NCI-H748 (cell line): ENCODE results near the gene SLC46A3.

Experiments used
- DNase-seq: peaks from one replicate; lab custom pipeline; 2025; ENCODE audit not compliant: unreplicated experiment; lab: John Stamatoyannopoulos, UW

SLC46A3 gene

DNA sequence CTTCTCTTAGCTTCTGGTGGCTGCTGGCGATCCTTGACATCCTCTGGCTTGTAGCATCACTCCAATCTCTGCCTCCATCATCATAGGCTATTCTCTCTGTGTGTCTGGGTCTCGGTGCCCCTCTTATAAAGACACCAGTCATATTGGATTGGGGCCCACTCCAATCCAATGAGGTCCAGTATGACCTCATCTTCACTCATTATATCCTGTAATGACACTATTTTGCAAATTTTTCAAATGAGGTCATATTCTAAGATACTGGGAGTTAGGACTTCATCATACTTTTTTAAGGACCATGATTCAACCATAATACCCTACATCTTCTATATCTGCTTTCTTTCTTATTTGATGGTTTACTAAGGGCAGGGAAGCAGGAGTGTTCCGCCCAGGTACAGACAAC is 12.0 kb upstream of the SLC46A3 start:
- DNase-seq = no peak

DNA sequence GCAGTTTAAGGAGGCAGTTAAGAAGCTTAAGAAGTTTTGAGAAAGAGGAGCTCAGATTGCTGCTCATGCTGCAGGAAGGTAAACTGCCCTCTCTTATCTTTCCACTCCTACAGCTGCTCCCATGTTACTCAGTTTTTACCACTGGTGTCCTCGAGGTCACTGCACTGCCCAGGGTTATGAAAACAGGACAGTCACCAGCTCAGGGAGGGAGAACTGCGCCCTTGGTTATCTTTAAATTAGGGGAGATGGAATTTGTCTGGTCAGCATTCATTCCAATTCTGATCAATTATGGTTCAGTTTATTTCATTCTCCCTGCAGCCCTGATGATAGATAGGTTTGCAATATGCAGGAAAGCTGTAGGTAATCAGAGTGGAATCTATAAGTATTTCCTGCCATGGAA is 10.8 kb upstream of the SLC46A3 start:
- no peak for DNase-seq

DNA sequence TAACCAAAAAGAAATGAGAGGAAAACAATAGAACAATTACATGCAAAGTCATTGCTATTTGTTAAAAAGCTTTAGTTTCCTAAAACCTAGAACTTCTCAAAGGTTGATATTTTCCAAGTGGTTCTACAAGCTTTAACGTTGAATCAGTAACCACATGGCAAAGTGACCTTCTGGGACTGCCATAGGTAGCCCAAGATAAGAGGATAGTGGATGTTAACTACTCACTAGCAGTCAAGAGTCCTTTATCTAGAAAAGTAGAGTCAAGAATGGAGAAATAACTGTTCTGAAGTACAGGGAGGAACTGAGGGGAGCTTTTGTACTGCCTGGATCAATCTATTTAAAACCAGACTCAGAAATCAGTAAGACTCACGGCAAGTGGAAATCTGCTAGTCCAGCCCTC is 9.9 kb upstream of the SLC46A3 start:
- no peak for DNase-seq

DNA sequence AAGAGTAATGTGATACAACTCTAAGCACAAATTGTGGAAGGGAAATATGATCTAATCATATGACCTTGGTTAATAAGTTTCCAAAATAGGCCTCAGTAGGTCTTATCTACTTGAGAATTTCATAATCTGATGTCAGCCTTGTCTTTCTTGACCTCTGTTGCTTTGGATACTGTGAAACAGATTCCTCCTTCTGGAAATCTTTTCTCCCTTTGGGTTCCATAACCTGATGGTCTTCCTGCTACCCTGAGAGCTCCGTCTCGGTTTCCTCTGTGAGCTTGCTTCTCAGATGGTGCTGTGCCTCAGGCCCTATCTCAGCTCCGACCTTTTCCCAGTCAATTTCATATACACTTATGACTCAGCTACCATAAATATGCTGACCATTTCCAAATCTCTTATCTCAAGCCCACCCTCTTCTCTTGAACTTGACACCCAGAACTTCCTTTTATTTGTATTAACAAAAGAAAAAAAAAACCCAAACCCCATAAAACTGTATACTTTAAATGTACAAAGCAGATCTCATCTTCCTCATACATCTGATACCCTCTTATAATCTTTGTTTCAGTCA is 6.4 kb upstream of the SLC46A3 start:
- DNase-seq = no peak

DNA sequence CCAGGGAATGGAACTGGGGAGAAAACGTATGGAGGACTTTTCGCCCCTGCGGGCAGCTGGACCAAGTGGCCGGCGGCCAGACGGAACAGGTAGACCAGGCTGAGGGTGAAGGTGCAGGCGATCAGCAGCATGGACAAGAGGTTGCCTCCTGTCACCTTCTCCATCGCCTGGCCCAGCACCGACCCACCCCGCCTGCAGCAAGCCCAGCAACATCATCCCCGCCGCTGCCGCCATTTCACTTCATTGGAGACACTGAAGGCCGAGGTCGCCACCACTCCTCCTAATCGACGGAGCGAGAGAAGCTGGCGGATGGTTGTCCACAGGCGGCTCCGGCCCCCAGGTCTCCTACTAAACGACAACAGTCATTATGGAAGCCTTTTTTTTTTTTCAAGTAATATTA is 5.0 kb upstream of the SLC46A3 start:
- no peak for DNase-seq

DNA sequence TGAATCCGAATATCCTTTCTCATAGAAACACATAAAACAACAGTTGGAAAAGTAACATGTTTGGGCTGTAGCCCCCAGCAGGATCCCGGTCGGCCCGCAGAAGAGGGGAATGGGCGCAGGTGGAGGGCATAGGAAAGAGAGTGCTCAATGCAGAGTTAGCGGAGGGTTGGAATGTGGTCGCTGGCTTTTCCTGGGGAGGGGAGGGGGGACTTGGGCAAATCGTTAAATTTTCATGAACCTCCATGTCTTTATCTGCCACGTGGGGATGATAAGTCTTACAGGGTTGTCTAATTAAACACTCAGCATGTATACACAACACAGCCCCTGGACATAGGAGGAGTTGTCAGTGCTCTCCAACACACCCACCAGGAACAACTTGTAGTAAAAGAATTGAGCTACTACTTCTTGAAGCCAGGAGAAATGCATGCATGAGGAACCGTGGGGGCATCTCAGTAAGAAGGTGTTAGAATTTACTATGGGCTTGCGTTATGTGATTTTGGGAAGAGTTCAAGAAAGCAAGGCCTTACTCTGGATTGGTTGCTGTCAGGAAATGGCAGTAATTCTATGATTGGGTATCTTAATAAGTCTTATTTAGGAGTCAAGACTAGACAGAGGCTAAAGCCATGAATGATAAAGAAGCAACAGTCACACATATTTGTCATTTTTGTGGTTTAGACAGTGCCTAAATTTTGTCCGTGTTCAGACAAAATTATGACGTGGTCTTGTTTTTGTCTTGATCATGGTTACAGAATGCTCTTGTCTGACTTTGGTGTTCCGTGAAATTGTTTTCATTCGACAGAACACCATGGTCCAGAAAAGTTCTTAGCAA is 671 bp upstream of the SLC46A3 start:
- DNase-seq = peak; percentile 57

DNA sequence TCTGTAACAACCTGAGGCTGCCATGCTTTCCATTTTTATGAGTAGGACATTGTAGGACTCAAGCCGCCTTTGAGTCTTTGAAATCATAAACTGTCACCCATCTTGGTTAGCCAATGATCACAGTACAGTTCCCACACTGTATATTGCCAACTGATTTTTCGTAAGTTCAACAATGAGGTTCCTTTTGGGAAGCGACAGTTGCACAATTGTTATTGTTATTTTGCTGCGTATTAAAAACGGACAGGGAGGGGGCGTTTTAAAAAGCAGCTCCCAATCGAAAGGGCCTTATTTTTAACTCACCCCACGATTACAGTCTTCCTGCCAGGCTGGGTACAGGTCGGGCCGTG is 601 bp downstream of the SLC46A3 start:
- no peak for DNase-seq

DNA sequence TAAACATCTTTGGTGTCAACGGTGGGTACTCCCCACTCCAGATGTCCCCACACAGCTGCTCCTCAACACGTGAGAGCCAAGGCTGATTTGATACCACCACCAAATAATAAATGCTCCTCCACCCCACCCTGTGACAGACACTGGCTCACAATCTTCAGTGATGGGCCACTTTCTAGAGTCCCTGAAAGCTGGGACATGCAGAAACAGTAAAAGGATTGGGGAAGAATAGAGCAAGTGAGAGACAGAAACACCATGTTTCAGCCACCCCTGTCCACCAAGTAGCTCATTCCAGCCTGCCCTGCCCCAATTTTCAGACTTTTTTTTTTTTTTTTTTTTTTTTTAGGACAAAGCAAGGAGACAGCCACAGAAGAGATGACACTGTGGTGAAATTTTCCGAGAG is 1.6 kb downstream of the SLC46A3 start:
- no peak for DNase-seq

DNA sequence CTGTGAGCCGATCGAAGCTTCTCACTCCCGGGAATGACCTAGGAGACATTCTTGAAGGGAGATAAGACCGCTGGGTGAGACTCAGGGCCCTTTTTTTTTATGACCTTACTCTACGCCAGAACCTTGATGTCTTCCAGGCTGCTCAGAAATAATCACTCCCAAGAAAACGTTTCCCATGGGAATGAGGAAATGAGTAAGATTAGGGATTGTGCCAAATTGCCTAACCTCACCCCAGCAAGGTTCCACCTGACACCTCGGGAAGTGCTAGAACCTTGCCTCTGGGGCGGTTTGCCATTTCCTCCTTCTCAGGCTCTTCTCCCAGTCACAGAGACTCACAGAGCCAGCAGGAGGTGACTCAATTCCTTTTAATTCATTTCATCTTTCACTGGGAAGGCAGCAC is 2.3 kb downstream of the SLC46A3 start:
- no peak for DNase-seq

DNA sequence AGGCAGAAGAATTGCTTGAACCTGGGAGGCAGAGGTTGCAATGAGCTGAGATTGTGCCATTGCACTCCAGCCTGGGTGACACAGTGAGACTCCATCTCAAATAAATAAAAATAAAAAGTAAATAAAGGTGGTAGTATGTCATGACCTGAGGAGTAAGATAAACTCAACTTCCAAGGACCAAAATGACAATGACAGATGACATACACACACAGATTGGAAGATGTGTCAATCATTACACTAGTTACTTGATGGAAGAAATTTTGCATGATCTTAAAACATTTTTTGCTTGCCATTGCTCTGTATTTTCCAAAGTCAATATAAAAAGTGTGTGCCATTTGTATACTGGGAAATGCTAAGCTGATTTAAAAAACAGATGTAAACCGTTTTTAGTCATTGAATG is 4.1 kb downstream of the SLC46A3 start:
- DNase-seq = no peak

DNA sequence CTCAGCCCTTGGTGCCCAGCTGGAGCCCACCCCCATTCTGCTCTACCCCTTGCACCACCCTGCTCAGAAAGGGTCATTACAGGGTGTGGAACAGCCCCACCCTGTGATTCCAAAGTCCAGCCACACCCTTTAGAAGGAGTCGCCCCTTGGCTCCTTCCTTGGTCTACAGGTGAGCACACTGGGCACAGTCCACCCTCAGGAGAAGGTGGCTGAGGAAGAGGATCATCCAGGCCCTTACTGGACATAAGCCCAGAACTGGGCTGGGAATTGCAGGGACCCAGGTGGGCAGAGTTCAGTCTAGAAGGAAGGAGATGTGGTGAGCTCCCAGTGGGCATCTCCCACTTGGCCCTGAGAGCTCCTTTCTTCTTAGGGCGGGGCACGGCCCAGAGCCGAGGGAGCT is 8.6 kb downstream of the SLC46A3 start:
- no peak for DNase-seq

DNA sequence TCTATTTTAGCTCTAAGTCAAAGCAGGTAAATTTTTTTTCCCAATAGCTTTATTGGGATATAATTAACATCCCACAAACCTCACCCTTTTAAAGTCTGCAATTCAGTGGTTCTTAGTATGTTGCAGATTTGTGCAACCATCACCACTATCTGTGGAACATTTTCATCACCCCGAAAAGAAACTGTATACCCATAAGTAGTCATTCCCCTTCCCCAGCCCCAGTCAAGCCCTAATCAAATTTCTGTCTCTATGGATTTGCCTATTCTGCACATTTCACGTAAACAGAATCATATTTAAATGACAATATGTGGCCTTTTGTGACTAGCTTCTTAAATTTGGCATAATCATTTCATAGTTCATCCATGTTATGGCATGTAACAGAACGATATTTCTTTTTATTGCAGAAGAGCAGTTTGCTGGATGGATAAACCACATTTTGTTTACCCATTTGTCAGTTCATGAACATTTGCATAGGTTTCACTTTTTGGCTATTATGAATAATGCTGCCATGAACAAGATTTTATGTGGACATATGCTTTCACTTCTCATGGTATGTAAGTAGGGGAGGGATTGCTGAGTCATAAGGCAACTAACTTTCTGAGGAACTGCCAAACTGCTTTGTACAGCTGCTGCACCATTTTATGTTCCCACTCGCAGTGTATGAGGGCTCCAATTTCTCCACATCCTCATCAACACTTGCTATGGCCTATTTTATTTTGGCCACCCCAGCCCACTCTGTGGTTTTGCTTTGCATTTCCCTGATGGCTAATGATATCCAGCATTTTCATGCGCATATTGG is 10.9 kb downstream of the SLC46A3 start:
- no peak for DNase-seq

DNA sequence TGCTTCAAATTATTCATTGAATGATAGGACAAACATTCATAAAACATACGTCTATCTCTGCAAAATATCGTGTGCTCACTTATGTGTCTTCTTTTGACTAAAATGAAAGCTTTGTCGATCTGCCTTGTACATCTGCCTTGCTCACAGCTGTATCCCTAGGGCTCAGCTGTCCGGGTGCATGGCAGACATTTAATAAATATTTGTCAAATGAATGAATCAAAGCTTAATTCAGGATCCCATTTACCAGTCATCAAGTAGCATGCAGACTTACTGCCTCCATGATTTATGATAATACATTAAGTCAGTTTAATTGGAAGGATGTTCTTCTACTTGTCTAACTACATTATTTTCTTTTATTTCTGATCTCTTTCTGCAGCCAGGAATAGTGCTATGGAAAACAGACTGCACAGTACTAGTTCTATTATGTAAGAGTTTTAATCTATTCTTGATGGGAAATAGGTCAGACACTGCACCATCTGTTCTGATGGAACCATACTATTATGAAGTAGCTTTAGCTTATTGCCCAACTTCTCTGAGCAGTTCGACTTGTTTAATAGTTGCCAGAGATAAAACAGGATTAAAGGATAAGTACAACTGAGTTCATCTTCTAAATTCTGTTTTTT is 13.2 kb downstream of the SLC46A3 start:
- DNase-seq = no peak

DNA sequence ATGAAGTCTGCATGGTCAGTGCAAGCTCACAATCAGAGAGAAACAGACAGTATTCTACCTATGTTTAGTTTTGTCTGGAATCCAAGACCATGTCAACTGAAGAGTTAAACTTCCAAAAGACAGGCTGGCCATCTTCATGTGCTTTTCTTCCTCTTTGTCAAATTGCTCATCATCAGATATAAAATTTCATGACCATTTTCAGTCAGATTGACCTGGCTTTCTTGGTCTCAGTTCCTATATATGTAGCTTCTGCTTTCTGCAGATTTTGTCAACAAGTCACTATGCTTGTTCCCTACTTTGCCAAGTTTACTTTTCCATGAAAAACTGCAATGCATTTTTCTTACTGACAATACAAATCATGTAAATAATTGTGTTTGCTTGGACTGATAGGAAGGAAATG is 13.9 kb downstream of the SLC46A3 start:
- no peak for DNase-seq

DNA sequence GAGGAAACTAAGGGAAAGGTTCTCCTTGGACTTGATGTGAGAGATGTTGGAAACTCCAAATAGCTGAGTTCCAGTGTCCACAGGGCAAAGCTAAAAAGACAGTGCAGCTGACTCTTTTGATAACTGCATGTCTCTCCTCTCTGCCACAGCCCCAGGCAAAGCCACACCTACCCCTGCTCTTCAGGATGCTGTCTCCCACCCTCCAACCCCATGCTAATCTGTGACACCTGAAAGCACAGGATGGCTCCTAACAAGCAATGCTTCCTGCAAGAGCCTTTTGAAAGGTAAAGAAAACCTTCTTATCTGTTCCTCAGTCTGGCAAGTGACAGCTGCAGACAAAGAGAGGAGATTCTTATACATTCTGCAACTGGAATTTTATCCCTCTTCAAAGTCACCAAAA is 14.5 kb downstream of the SLC46A3 start:
- no peak for DNase-seq

DNA sequence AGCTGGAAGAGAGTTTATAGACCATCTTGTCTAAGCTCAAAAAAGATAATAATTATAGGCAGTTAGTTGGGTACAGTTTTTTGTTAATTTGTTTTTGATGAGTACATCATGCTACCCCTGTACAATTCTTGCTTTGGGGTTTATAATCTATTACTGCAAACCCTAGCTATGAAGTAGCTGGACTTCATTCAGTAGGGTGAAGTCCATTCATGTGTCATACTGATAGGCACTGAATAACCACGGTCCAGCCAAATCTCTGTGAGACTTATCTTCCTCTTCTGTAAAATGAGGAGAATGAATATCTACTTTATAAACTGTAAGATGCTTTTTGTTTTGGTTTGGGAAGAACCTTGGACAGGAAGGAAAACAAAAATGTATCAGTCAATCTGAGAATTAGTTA is 19.5 kb downstream of the SLC46A3 start:
- DNase-seq = no peak

DNA sequence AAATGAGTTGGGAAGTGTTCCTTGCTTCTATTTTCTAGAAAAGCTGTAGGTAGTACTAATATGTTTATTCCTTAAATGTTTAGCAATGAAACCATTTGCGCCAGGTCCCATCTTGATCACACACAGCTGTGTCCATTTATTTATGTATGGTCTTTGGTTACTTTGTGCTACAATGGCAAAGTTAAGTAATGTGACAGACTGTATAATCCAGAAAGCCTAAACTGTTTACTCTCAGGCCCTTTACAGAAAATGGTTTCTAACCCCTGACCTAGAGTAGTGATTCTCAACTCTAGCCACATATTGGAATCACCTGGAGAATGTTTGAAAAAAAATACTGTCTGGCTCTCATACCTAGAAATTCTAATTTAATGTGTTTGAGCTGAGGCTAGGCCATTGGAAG is 21.3 kb downstream of the SLC46A3 start:
- no peak for DNase-seq

DNA sequence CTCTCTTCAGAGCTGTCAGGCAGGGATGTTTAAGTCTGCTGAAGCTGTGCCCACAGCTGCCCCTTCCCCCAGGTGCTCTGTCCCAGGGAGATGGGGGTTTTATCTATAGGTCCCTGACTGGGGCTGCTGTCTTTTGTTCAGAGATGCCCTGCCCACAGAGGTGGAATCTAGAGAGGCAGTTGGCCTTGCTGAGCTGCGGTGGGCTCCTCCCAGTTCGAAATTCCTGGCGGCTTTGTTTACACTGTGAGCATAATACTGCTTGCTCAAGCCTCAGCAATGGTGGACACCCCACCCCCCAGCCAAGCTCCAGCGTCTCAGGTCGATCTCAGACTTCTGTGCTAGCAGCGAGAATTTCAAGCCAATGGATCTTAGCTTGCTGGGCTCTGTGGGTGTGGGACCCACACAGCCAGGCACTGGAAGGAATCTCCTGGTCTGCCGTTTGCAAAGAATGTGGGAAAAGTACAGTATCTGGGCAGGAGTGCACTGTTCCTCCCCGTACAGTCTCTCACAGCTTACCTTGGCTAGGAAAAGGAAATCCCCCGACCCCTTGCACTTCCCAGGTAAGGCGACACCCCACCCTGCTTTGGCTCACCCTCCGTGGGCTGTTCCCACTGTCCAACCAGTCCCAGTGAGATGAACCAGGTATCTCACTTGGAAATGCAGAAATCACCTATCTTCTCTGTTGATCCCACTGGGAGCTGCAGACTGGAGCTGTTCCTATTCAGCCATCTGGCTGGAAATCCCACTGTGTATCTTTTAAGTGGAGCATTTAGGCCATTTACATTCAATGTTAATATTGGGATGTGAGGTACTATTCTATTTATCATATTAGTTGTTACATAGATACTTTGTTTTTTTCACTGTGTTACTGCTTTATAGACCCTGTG is 24.9 kb downstream of the SLC46A3 start:
- peak; percentile 69 for DNase-seq

DNA sequence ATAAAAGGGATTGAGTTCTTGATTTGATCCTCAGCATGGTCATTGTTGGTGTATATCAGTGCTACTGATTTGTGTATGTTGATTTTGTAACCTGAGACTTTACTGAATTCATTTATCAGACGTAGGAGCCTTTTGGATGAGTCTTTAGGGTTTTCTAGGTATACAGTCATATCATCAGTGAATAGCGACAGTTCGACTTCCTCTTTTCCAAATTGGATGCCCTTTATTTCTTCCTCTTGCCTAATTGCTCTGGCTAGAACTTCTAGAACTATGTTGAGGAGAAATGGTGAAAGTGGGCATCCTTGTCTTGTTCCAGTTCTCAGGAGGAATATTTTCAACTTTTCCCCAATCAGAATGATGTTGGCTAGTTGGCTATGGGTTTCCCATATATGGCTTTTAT is 32.9 kb downstream of the SLC46A3 start:
- DNase-seq = peak; percentile 45

DNA sequence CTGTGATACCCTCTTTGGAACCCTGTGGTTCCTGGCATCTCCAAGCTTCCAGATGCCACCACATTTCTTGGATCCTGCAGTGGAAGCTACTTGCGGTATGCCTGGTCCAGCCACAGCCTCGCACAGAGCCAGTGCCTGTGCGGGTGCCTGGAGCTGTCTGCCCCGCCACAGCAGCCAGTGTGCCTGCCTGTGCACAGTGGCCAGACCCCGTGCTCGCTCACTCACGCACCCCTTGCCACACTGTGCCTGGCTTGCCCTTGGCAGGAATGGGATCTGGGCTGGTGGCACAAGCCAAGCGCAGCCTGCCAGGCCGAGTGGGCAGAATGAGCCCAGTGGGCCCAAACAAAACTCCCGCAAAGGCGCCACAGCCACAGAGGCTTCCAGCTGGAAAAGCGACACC is 33.7 kb downstream of the SLC46A3 start:
- no peak for DNase-seq

DNA sequence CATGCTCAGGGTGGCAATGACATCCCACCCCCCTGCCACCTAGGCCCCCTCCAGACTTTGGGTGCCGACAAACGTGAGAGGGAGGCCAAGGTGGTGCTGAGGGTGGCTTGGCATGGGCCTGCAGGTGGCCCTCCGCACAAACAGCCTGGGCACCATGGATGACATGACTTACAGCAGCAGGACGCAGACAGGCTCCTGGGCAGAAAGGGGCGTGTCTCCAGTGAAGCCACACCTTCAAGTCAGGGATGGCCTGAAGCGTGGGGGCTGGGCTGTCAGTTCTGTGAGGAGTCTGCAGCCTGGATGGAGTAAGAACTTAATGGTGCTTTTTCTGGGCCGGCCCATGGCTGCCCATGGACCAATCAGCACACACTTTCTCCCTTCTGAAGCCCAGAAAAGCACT is 34.5 kb downstream of the SLC46A3 start:
- DNase-seq = peak; percentile 33
